HT-29 (cell line): ENCODE measurements around the gene RFLNA. TPM values are rescaled to one million over a fixed set of nuclear protein-coding genes. Genes with fewer than 3 reads are reported as not detected.
A peak's percentile ranks its signal among the peaks of the same experiment; 100 is the strongest.
"Not testable (repeated sequence)": the region's sequence is repeated elsewhere in the genome, so short reads cannot be mapped to it uniquely, and the experiment has no call there.

Experiments used
- DNase-seq: peaks from one replicate; pipeline ENCODE4 v3.0.0-alpha.2; 2015; ENCODE audit warnings: low spot score
- total RNA-seq: library from RNA; depleted of rRNA; stranded (reverse); fragments of >200 nt; shearing (Covaris generic); gene quantifications from 2 replicates; pipeline ENCODE4 v1.2.3, GENCODE V29; 2014

RFLNA gene
- total RNA-seq, 1 experiment from 2014 or later: not detected

DNA sequence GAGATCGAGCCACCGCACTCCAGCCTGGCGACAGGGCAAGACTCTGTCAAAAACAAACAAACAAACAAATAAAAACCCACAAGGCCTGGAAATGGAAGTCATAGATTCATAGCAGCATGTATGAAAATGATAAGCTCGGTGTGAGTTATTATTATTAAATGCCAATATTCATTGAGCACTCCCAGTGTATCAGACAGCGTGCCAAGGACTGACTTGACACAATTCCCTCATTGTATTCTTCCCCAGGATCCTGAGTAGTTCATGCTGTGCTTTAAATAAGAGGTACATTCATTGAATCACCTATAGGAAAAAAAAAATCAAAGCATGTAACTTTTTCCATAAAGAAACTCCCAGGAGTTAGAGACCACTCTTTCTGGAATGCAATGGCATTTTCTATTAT, 12.6 kb upstream of the RFLNA start:
- DNase-seq: no peak

DNA sequence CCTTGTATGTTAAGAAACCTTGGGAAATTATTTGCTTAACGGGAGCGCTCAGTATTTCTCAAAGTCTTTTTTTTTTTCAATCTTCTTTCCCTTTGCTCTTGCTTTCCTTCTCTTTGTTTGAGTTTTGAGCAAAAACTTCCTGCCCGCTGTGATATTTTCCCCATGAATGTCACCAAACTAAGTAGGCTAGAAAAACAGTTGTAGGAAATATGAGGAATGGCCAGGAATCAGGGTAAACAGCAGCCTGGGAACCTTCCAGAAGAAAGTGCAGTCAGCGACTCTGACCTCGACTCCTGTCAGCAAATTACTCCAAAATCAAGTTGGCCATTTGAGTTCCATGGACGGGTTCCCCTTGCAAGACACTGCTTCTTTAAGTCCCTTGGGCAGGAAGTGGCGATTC, 11.6 kb upstream of the RFLNA start:
- DNase-seq: no peak

DNA sequence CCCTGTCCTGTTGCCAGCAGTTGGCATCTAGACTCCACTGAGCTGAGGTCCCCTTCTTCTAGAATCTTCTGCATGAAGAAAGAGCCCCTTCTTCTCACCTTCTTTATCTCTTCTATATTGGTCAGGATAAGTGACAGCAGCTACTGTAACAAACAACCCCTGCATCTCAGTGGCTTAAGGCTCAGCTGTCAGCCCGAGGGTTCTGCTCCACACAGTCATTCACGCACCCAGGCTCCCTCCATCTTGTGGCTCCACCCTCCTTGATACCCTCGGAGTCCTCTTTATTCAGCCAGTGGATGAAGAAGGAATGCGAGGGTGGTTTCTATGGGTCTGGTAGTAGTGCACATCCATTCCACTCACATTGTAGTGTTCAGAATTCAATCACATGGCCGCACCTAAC, 10.5 kb upstream of the RFLNA start:
- no peak for DNase-seq

DNA sequence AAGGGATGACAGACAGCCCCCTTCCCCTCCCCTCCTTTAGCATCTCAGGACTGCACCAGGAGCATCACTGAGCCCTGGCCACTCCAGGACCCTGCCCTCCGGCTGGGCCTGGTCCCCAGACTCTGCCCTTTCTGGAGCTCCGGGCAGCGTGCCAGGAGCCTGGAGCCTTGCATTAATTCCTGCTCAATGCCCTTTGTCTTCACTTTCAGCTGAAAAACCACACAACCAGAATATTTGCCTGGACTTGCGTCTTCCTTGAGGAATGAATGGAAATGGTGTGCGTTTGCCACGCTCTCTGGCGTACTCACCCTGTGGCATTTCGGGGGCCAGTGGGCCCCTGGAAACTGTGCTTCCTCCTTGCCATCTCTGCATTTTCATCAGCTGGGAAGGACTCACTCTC, 8.5 kb upstream of the RFLNA start:
- DNase-seq: peak; percentile 51

DNA sequence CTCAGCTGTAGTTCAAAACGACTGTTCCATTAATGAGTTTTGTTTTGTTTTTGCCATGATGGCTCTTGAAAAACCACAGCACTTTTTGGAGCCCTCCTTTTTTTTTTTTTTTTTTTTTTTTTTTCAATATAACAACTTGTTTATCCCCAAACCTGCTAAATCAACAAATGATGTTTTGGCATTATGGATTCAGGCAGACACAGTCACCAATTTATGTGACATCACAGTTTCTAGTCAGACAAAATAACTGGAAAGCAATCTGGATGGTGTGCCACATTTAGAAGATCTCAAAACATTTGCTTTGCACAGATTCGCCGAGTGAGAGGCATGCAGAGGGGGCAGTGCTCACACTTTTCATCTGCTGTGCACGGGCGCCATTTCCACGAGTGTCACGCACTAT, 7.9 kb upstream of the RFLNA start:
- DNase-seq: no peak

DNA sequence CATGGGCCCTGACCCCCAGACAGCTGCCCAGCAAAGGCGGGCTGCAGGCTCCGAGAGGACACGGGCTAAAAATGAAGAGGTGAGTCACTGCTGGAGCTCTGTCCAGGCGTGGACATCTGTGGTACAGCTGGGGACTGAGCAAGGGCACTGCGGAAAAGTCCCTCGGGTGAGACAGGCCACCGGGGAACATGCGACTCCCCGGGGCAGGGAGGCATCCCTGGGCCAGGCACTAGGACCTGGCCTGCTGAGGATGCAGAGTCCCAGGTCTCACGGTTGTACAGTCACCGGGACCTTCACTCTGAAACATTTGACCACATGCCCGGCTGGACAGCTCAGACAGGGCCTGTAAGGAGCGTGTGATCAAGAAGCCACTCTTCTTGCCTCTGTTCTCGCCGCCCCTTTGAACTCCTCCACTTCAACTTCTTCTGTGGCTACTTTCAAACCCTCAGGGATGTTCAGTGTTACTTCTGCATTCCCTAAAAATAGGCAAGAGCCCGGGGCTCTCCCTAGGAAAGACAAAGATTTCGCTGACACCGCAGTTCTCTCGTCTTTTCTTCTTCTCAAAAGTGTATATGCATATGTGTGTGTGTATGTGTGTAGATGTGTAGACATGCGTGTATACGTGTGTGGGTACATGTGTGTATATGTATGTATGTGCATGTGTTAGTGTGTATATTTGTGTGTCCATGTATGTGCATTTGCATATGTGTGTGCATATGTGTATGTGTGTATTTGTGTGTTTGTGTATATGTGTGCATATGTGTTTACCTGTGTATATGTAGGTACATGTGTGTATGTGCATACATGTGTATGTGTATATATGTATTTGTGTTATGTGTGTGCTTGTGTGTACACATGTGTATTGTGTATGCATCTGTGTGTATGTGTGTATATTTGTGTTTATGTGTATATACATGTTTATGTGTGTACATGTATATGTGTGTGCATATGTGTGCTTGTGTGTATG, 5.0 kb upstream of the RFLNA start:
- no peak for DNase-seq

DNA sequence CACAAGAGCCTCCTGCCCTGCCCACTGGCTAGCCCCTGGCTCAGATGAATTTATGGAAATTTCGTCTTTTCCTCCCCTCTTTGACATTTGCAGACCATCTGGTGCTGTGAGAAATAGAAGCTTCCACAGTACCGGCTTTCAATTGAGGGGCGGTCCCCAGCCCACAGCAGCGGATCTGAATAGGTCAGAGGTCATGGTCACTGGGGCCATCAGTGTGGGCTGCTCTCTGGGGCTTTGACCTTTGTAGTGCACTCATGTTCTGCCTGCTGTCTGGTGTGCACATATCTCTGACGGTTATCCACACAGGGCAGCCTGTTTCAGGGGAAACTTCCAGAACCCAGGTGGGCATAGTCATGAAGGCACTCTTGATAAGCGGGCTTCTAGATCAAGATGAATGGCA, 2.5 kb upstream of the RFLNA start:
- no peak for DNase-seq

DNA sequence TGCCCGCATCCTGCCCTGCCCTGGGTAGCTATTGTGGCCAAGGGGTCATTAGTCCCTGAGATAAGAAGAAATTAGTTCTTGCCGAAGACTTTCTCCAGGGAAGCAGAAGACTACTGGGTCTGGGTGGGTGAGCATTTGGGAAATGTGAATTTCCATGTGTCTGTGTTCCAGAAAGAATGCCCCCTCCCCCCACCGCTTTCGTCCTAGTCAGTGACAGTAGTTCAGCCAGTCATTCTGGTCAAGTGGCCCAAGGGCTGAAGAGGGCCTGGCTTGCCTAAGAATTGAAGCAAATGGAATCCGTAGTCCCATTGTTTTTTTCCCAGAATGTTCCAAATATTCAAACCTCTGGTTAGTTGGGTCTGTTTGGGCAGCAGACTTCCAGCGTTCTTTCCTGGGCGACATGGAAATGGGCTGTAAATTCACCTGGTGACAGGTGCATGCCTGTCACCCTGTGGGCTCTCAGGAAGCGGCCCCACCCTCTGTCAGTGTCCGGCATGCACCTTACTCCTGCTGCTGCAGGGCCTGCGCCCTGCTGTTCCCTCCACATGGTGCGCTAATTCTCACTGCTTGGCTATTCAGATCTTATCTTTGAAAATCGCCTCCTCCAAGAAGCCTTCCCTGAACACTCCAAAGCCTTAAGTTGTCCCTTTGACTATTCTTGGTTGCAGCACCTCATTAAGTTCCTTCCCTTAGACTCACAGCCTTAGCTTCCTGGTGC, 1.4 kb upstream of the RFLNA start:
- no peak for DNase-seq

DNA sequence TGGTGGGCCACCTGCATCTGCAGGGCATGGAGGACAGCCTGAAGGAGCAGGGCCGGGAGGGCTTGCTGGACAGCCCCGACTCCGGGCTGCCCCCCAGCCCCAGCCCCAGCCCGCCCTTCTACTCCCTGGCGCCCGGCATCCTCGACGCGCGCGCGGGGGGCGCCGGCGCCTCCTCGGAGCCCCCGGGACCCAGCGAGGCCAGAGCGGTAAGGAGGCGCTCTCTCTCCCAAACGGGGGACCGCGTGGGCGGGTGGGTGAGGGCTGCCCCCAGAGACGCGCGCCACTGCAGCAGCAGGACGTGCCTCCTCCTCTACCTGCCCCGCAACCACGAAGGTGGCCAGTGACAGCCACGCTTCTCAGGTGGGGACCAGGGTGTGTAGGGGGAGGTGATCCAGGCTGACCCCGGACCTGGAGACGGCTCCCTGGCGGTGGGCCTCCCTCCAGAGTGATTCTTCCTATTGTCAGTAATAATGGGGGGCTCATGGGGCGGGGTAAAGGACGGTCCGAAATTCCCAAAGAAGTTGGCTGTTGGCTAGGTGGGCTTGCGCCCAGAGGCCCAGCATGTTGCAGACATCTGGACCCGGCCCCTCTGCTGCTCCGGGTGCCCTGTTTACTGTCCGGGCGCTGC, 652 bp downstream of the RFLNA start:
- no peak for DNase-seq

DNA sequence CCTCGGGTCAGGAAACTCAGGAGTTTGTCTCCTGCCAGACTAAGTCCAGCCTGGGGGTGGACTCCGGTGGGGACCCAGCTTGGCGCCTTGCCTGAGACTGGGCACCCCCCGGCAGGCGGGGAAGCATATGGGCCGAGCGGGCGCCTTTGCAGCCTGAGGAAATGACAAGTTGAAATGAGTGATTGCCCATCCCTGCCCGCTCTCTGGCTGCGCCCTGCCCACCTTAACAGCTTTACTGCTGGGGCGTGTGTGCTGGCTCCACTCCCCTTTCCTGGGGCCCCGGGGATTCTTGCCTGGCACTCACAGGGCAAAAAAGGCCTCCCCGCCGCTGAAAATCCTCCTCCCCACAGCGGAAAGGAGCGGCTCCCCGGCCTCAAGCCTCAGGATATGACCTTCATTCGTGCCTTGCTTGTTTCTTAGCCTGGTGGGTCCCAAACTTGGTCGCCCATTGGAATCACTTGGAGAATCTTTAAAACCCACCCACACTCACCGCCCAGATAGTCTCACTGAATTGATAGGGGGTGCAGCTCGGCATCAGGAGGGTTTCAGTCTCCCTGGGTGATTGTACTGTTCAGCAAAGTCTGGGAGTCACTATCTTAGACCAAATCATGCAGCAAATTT, 1.5 kb downstream of the RFLNA start:
- no peak for DNase-seq

DNA sequence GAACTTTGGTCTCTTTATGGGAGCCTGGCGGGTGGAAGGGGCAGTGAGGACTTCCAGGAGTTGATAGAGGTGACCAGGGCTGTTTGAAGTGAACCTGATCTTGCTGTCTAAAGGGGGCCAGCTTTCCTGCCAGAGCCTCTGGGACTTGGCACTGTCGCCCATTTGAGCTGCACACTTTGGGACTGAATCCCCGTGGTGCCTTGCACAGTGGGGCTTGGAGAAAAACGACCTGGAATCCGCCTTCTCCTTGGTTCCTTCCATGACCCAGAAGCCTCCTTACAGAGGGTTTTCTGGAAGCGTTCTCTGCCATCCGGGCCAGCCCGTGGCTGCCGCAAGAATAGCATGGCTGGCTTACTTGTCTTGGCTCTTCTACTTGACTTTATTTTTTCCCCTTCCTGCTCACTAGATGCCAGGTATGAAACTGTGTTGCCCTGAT, 2.0 kb downstream of the RFLNA start:
- DNase-seq: no peak

DNA sequence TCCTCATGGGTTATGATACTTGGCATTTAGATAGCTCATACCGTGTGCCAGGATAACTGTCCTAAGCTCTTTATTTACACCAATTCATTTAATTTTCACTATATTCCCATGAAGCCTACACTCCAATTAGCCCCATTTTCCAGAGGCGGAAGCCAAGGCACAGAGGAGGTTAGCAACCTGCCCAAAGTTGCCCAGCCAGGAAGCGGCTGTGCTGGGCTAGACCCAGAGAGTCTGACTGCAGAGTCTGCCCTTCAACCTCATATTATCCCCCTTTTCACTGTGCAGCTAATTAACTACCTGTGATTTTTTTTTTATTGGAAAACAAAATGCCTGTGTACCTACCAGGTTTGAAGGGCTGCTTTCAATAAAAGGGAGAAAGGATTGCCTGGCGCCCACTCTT, 2.5 kb downstream of the RFLNA start:
- DNase-seq: no peak

DNA sequence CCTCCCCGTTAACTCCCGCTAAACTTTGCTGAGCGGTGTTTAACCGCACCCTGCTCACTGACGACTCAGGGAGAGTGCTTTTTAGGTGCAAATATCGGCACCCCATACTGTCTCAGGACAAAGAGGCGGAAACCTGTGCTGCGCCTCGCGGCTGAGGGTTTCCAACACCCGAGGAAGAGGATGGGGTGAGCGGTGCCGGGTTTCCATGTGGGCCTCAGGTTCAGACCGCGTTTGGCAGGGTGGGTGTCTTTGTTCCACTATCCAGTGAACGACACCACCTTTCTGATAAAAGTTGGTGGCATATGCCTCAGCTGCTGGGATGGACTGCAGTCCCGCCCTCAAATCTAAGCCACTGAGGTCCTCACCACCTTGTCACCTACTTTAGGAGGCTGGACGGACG, 3.0 kb downstream of the RFLNA start:
- no peak for DNase-seq

DNA sequence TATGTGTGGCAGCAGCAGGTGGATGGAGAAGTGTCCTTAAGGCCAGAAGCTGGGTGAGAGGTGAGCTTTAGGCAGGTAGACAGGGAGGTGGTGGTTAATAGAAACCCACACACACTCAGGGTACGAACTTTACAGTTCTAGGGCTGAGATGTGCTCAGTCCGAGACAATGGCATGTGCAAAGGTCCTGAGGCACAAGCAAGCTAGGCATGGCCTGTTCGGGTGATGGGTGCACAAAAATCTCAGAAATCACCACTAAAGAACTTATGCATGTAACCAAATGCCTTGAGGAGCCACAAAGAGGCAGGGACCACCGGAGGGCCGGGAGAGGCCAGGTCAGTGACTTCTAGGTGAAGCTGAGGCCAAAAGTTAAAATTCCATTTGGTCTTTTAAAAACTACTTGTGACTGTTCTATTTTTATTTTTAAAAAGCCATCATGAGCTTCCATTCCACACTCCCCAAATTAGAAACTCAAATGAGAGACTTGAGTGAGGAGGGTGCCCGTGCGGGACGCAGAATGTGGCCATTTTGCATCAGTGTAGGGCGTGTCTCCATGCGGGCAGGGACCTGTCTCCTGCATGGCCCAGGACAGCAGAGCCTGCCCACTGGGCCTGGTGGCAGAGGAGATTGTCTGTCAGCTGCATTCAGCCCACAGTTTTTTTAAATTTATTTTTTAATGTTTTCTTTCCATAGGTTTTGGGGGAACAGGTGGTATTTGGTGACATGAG, 4.0 kb downstream of the RFLNA start:
- DNase-seq: no peak

DNA sequence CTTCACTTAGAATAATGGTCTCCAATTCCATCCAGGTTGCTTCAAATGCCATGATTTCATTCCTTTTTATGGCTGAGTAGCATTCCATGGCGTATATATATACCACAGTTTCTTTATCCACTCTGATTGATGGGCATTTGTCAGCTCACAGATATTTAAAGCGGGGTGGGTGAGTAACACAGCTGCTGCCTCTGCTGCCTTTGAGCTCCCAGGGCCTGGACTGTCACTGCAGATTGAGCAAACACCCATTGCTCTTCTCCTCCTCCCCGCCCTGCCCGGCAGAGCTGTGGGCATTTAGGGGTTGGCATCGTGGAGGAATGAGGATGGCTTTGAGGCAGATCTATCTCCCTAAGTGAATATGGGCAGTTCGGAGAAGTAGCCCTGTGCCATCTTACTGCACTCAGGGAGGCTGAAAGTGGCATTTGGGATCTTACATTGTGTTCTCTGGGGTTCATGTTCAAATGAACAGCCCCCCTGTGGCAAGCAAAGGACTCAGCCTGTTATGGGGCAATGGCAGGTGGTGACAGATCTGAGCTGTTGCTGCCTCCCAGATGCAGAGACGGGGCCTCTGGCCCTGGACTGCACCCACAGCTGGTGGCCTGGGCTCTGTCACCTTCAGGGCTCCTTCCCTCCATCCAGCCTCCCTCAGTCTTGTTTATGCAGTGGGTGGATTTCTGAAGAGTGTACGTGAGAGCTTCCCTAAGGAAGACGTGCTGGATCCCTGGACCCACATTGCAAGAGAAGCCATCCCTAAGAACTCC, 4.9 kb downstream of the RFLNA start:
- DNase-seq: no peak

DNA sequence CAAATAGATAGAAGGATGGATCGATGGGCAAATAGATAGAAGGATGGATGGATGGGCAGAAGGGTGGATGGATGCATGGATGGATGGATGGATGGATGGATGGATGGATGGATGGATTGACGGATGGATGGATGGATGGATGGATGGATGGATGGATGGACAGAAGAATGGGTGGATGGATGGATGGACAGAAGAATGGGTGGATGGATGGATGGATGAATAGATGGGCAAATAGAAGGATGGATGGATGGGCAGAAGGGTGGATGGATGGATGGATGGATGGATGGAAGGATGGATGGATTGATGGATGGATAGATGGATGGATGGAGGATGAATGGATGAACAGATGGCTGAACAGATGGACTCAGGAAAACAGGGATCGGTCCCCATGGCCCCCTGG, 5.8 kb downstream of the RFLNA start:
- not testable (repeated sequence) for DNase-seq

DNA sequence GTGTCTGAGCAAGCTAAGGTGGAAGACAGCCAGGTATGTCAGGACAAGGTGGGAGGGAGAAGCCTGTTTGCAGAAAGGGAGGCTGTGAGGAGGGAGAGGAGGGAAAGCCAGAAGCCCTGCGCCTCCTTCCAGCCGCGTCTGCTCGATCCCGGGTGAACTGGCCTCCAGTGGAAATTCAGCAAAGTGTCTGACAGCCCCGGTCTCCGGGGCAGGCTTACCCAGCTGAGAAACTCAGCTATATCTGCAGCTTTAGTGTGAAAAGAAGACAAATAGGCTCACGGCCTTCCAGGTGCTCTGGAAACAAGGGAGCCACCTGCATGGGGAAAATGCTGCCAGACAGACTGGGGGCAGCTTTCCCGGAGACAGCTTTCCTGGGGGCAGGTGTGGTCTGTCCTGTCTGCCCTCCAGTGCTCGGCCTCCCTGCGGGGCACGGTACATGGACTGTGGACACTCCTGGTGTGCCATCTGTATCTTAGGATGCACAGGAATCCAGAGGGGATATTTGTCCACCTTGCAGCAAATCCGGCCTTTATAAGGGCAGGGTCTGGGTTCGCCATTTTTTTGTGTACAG, 6.3 kb downstream of the RFLNA start:
- no peak for DNase-seq

DNA sequence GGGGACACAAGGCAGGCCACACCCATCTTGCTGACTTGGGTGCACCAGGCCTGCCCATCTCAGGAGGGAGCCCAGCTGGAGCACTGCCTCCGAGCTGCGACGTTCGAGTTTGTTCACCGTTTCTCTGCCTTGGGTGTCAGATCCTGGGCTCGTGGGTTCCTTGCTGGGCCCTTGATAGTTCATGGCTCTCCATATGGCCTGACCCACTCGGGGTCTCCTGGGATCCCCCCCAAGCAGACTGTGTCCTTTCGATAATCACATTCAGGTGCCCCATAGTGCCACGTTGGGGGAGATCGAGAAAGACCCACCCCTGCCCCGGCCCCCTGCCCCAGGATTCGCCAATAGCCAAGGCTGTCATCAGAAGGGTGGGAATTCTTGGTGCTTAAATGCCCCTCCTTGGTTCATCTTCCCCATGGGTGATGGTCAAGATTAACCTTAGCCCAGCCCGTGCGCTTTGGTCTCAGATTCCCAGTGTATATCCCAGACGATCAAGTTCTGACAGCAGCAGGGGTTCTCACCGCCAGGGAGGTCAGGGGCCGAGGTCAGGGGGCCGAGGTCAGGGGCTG, 7.4 kb downstream of the RFLNA start:
- no peak for DNase-seq

DNA sequence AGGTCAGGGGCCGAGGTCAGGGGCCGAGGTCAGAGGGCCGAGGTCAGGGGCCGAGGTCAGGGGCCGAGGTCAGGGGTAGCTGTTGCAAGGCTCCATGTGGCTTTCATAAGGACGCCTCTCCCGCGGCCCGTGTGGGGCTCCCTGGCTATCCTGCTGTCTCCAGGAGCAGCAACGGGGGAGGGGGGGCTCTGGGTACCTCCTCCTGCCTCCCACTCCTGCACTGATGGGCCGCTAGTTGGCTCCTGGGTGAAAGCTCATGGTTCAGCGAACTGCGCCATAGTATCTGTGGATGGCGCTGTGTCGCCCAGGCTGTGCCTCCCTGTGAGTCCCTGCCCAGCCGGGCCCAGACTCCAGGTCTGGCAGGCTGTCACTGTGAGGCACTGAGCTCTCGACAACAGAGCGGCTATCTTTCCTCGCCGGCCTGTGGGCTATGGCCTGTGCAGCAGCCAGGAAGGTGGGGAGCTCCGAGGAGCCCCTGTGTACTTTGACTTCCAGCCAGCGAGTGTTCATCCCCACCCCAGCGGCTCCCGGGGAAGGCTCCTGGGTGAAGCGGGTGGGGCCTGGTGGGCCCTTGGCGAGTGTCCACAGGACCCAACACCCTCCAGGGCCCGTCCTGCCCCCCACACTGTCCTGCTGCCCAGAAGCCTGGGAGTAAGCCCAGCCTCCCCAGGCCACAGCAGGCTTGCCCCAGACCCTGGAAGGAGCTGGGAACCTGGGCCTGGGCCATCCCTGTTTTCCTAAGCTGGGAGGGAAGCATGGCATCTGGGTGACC, 8.1 kb downstream of the RFLNA start:
- no peak for DNase-seq
